ENCODE results near the gene MSH5. TPM values are rescaled to one million over a fixed set of nuclear protein-coding genes. Genes with fewer than 3 reads are reported as not detected.

The MSH5 gene
- total and polyA plus RNA-seq, 9 of the 15 experiments (the other 6 are each of a cell fraction or from before 2014, with no cell fraction given), result 12.5 to 104 (median 46.6) TPM

DNA sequence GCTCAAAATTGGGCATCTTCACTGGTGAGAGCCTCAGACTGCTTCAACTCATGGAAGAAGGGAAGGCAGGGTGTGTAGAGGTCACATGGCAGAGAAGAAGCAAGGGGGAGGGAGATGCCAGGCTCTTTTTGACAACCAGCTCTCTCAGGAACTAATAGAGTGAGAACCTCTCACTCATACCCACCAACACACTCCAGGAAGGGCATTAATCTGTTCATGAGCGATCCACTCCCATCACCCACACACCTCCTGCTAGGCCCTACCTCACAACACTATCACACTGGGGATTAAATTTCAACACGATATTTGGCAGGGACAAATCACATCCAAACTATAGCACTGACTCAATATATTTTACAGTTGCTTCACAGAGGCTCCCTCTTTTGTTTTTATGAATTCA is 2.0 kb downstream of the MSH5 start (continued):
- TF ChIP-seq ZKSCAN8 (CRISPR knock-in tag; IDR thresholded peaks at IDR 0.05), result no peak
- TF ChIP-seq SMC3 (conservative IDR thresholded peaks at IDR 0.05; ENCODE audit: insufficient read depth, low read depth, low read length), result no peak
- TF ChIP-seq, protein P1, sequence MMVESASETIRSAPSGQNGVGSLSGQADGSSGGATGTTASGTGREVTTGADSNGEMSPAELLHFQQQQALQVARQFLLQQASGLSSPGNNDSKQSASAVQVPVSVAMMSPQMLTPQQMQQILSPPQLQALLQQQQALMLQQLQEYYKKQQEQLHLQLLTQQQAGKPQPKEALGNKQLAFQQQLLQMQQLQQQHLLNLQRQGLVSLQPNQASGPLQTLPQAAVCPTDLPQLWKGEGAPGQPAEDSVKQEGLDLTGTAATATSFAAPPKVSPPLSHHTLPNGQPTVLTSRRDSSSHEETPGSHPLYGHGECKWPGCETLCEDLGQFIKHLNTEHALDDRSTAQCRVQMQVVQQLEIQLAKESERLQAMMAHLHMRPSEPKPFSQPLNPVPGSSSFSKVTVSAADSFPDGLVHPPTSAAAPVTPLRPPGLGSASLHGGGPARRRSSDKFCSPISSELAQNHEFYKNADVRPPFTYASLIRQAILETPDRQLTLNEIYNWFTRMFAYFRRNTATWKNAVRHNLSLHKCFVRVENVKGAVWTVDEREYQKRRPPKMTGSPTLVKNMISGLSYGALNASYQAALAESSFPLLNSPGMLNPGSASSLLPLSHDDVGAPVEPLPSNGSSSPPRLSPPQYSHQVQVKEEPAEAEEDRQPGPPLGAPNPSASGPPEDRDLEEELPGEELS (CRISPR knock-in tag; IDR thresholded peaks at IDR 0.05; ENCODE audit: borderline replicate concordance), result no peak
- TF ChIP-seq, protein P2, sequence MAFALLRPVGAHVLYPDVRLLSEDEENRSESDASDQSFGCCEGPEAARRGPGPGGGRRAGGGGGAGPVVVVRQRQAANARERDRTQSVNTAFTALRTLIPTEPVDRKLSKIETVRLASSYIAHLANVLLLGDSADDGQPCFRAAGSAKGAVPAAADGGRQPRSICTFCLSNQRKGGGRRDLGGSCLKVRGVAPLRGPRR (CRISPR knock-in tag; IDR thresholded peaks at IDR 0.05), result 0 out of 2 replicates have a peak, but pooled peaks have one; percentile 19
- no peak for TF ChIP-seq ZNF764 (CRISPR knock-in tag; IDR thresholded peaks at IDR 0.05; ENCODE audit: low read depth)
- TF ChIP-seq RFX5 (IDR thresholded peaks at IDR 0.05; ENCODE audit: low read depth, low read length), result no peak
- TF ChIP-seq DMBX1 (CRISPR knock-in tag; IDR thresholded peaks at IDR 0.05; ENCODE audit: borderline replicate concordance), result no peak
- TF ChIP-seq TSC22D4 (tag; IDR thresholded peaks at IDR 0.05), result no peak
- TF ChIP-seq, protein P3, sequence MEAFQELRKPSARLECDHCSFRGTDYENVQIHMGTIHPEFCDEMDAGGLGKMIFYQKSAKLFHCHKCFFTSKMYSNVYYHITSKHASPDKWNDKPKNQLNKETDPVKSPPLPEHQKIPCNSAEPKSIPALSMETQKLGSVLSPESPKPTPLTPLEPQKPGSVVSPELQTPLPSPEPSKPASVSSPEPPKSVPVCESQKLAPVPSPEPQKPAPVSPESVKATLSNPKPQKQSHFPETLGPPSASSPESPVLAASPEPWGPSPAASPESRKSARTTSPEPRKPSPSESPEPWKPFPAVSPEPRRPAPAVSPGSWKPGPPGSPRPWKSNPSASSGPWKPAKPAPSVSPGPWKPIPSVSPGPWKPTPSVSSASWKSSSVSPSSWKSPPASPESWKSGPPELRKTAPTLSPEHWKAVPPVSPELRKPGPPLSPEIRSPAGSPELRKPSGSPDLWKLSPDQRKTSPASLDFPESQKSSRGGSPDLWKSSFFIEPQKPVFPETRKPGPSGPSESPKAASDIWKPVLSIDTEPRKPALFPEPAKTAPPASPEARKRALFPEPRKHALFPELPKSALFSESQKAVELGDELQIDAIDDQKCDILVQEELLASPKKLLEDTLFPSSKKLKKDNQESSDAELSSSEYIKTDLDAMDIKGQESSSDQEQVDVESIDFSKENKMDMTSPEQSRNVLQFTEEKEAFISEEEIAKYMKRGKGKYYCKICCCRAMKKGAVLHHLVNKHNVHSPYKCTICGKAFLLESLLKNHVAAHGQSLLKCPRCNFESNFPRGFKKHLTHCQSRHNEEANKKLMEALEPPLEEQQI (IDR thresholded peaks at IDR 0.05), result no peak
- TF ChIP-seq OTX1 (CRISPR knock-in tag; IDR thresholded peaks at IDR 0.05), result 0 out of 2 replicates have a peak, but pooled peaks have one; percentile 51
- TF ChIP-seq, protein P4, sequence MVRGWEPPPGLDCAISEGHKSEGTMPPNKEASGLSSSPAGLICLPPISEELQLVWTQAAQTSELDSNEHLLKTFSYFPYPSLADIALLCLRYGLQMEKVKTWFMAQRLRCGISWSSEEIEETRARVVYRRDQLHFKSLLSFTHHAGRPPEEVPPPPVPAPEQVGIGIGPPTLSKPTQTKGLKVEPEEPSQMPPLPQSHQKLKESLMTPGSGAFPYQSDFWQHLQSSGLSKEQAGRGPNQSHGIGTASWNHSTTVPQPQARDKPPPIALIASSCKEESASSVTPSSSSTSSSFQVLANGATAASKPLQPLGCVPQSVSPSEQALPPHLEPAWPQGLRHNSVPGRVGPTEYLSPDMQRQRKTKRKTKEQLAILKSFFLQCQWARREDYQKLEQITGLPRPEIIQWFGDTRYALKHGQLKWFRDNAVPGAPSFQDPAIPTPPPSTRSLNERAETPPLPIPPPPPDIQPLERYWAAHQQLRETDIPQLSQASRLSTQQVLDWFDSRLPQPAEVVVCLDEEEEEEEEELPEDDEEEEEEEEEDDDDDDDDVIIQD (CRISPR knock-in tag; IDR thresholded peaks at IDR 0.05), result no peak
